Caco-2 (cell line): ENCODE results near the gene CERS6. TPM values are rescaled to one million over a fixed set of nuclear protein-coding genes. Genes with fewer than 3 reads are reported as not detected.

Experiments
- BruUV-seq: library from RNA; stranded (reverse); fragments of 400-500 nt; replicated peaks from 2 replicates; lab custom pipeline; 2021; lab: Mats Ljungman, UMichigan
- CTCF ChIA-PET: fragments of 300-600 bp; sonication (Branson Sonifier 250); formaldehyde crosslinking; loops from one replicate; lab custom pipeline; 2022; ENCODE audit warnings: antibody characterized with exemption; lab: Charles Lee
- POLR2A ChIA-PET: fragments of 300-600 bp; sonication (Branson Sonifier 250); formaldehyde crosslinking; loops from one replicate; lab custom pipeline; 2022; ENCODE audit warnings: antibody characterized with exemption; lab: Charles Lee
- DNase-seq, 2 experiments: peaks; one replicate each; pipeline versions ENCODE4 v3.0.0 to v3.0.0-alpha.2; 2020 to 2022
- H3K27me3 ChIP-seq: replicated peaks from 2 replicates; pipeline ENCODE4 v1.6.0; 2011; ENCODE audit warnings: low read length; ENCODE audit not compliant: control insufficient read depth, insufficient read depth
- H3K36me3 ChIP-seq: 2 replicates; pipeline ENCODE4 v1.5.1; 2011; ENCODE audit warnings: low read length; ENCODE audit not compliant: control insufficient read depth, insufficient read depth
- H3K4me1 ChIP-seq: fragments of 250-450 bp; sonication (Bioruptor Pico); 2 replicates; pipeline ENCODE4 v1.5.1; 2020; ENCODE audit warnings: mild to moderate bottlenecking
- H3K4me3 ChIP-seq: 2 replicates; pipeline ENCODE4 v1.5.1; 2011; ENCODE audit warnings: low read depth, mild to moderate bottlenecking, control low read depth, low read length
- H3K9me3 ChIP-seq: fragments of 250-450 bp; sonication (Bioruptor Pico); 2 replicates; pipeline ENCODE4 v1.5.1; 2020; ENCODE audit warnings: mild to moderate bottlenecking, moderate library complexity
- H3K27ac Mint-ChIP-seq: one replicate; pipeline ENCODE4 v1.8.0; 2022; ENCODE audit warnings: mixed read lengths; ENCODE audit not compliant: unreplicated experiment
- H3K27me3 Mint-ChIP-seq: one replicate; pipeline ENCODE4 v1.8.0; 2022; ENCODE audit warnings: mixed read lengths; ENCODE audit not compliant: insufficient read depth, unreplicated experiment
- H3K36me3 Mint-ChIP-seq: one replicate; pipeline ENCODE4 v1.8.0; 2022; ENCODE audit warnings: mild to moderate bottlenecking, mixed read lengths; ENCODE audit not compliant: insufficient read depth, unreplicated experiment
- H3K4me1 Mint-ChIP-seq: one replicate; pipeline ENCODE4 v1.8.0; 2022; ENCODE audit warnings: low read depth, mixed read lengths; ENCODE audit not compliant: unreplicated experiment
- H3K4me3 Mint-ChIP-seq: one replicate; pipeline ENCODE4 v1.8.0; 2022; ENCODE audit warnings: mild to moderate bottlenecking, moderate library complexity, mixed read lengths; ENCODE audit not compliant: unreplicated experiment
- H3K9me3 Mint-ChIP-seq: one replicate; pipeline ENCODE4 v1.8.0; 2022; ENCODE audit warnings: mixed read lengths; ENCODE audit not compliant: unreplicated experiment
- intact Hi-C: fragments of 100-400 bp; cut with micrococcal nuclease; formaldehyde crosslinking; loops from one replicate; pipeline ENCODE4 v1.10.0; 2022; ENCODE audit not compliant: unreplicated experiment
- total RNA-seq: library from RNA; stranded (reverse); gene quantifications from 2 replicates; pipeline ENCODE4 v1.2.3, GENCODE V29; 2022
- TF ChIP-seq, protein P1 (sequence below), 2 experiments: fragments of 200-600 bp in 1 of 2; IDR thresholded peaks; 1 replicate in 1 of 2; 2 replicates in 1 of 2; pipeline versions ENCODE4 v1.5.1 to v1.8.0; 2011 to 2022; ENCODE audit warnings: antibody characterized with exemption in 1 of 2, control low read depth in 1 of 2, inconsistent platforms in 1 of 2, low read depth in 1 of 2, low read length in 1 of 2, mild to moderate bottlenecking in 1 of 2, moderate library complexity in 1 of 2; ENCODE audit not compliant: insufficient read depth in 1 of 2, severe bottlenecking in 1 of 2, unreplicated experiment in 1 of 2

The CERS6 gene
- total RNA-seq, 1 experiment from 2014 or later, result 32.7 TPM

DNA sequence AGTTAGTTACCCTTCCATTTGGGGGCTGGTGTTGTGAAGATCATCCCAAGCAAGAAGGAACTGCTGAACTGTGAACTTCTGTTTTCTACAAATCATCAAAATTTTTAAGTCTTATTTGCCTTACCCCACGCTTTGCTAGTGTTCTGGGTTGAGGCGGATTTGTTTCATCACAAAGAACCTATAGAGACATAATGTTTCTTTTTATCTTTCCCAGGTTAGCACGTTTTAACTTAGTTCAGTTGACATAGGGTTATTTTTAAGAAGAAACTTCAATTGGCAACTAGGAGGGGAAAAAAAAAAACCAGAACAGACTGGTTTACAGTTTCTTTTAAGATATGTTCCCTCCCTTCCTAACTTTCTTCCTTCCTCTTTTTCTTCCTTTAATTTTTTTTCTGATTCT is 31.1 kb upstream of the CERS6 start:
- no peaks in the 10 kb centered on the region for H3K27me3 Mint-ChIP-seq
- intact Hi-C loops, result no loop called here
- Histone ChIP-seq H3K9me3 (no peaks in the 10 kb centered on the region), H3K4me3 (no peak overlapping the region), H3K4me1 (peaks cover 3% of the 10 kb centered on the region; the same call in 1 of the 2 replicates), H3K36me3 (no peaks in the 10 kb centered on the region), H3K27me3 (no peaks in the 10 kb centered on the region)
- no peak for DNase-seq
- H3K9me3 Mint-ChIP-seq, result no peaks in the 10 kb centered on the region
- ChIA-PET POLR2A (no interaction called here), CTCF (interaction anchor here (0.7 kb wide), 1 partner anchor 80 kb away, joined by 6 read pairs; no protein-coding TSS in a partner anchor)
- no TSS peak for BruUV-seq
- no peaks in the 10 kb centered on the region for H3K36me3 Mint-ChIP-seq
- H3K4me3 Mint-ChIP-seq, result no peak overlapping the region
- TF ChIP-seq, protein P1, sequence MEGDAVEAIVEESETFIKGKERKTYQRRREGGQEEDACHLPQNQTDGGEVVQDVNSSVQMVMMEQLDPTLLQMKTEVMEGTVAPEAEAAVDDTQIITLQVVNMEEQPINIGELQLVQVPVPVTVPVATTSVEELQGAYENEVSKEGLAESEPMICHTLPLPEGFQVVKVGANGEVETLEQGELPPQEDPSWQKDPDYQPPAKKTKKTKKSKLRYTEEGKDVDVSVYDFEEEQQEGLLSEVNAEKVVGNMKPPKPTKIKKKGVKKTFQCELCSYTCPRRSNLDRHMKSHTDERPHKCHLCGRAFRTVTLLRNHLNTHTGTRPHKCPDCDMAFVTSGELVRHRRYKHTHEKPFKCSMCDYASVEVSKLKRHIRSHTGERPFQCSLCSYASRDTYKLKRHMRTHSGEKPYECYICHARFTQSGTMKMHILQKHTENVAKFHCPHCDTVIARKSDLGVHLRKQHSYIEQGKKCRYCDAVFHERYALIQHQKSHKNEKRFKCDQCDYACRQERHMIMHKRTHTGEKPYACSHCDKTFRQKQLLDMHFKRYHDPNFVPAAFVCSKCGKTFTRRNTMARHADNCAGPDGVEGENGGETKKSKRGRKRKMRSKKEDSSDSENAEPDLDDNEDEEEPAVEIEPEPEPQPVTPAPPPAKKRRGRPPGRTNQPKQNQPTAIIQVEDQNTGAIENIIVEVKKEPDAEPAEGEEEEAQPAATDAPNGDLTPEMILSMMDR (IDR thresholded peaks at IDR 0.05; ENCODE audit: insufficient read depth in 1 of 2, low read depth in 1 of 2, low read length in 1 of 2, severe bottlenecking in 1 of 2, unreplicated experiment in 1 of 2), result no peak
- peaks cover 11% of the 10 kb centered on the region for H3K4me1 Mint-ChIP-seq
- no peak overlapping the region for H3K27ac Mint-ChIP-seq

DNA sequence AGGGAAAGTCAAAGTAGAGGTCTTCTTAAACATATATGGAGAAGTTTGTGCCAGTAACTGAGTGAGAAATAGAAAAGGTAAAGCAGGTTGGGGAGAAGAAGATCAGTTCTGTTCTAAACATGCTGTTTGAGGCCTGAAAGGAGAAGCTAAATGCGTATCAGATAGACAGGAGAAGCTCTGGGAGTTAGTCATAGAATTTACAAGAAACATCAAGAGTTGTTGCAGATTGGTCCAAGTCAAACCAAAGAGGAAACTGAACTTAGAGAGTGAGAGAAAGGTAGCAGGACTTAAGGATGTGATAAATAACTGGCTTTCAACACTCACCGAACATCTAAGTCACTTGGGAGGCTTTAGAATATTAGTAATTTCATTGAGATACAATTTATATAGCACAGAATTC is 29.2 kb upstream of the CERS6 start:
- Mint-ChIP-seq H3K27ac (no peak overlapping the region), H3K4me1 (peaks cover 8% of the 10 kb centered on the region), H3K4me3 (no peak overlapping the region), H3K27me3 (no peaks in the 10 kb centered on the region), H3K9me3 (no peaks in the 10 kb centered on the region), H3K36me3 (no peaks in the 10 kb centered on the region)
- TF ChIP-seq, protein P1 (IDR thresholded peaks at IDR 0.05; ENCODE audit: insufficient read depth in 1 of 2, low read depth in 1 of 2, low read length in 1 of 2, severe bottlenecking in 1 of 2, unreplicated experiment in 1 of 2), result no peak
- ChIA-PET POLR2A (no interaction called here), CTCF (no interaction called here)
- no peak for DNase-seq
- no peaks in the 10 kb centered on the region for H3K27me3 ChIP-seq
- BruUV-seq, result no TSS peak
- no peaks in the 10 kb centered on the region for H3K9me3 ChIP-seq
- H3K4me1 ChIP-seq, result peaks cover 3% of the 10 kb centered on the region; the same call in 1 of the 2 replicates
- H3K4me3 ChIP-seq, result no peak overlapping the region
- H3K36me3 ChIP-seq, result no peaks in the 10 kb centered on the region
- intact Hi-C loops, result no loop called here

GRCh38 chr2:168427451-168427850 is 28.6 kb upstream of the CERS6 start:
- ChIA-PET CTCF (no interaction called here), POLR2A (no interaction called here)
- intact Hi-C loops, result no loop called here
- H3K36me3 ChIP-seq, result no peaks in the 10 kb centered on the region
- H3K4me3 ChIP-seq, result no peak overlapping the region
- H3K27ac Mint-ChIP-seq, result no peak overlapping the region
- H3K4me1 ChIP-seq, result peaks cover 3% of the 10 kb centered on the region; the same call in 1 of the 2 replicates
- no peaks in the 10 kb centered on the region for H3K36me3 Mint-ChIP-seq
- no peaks in the 10 kb centered on the region for H3K9me3 Mint-ChIP-seq
- H3K4me1 Mint-ChIP-seq, result peaks cover 8% of the 10 kb centered on the region
- no peak overlapping the region for H3K4me3 Mint-ChIP-seq
- no TSS peak for BruUV-seq
- TF ChIP-seq, protein P1 (IDR thresholded peaks at IDR 0.05; ENCODE audit: insufficient read depth in 1 of 2, low read depth in 1 of 2, low read length in 1 of 2, severe bottlenecking in 1 of 2, unreplicated experiment in 1 of 2), result no peak
- H3K27me3 ChIP-seq, result no peaks in the 10 kb centered on the region
- DNase-seq, result no peak
- no peaks in the 10 kb centered on the region for H3K9me3 ChIP-seq
- no peaks in the 10 kb centered on the region for H3K27me3 Mint-ChIP-seq
